OCI-LY7 (cell line): Measurements from ENCODE around the gene GALNT9. TPM values are rescaled to one million over a fixed set of nuclear protein-coding genes. Genes with fewer than 3 reads are reported as not detected.

Experiments used
- BruUV-seq: library from RNA; stranded (reverse); fragments of 400-500 nt; replicated peaks from 2 replicates; lab custom pipeline; 2021; lab: Mats Ljungman, UMichigan
- CTCF ChIA-PET: fragments of 300-600 bp; sonication (Branson Sonifier 250); formaldehyde crosslinking; loops from one replicate; lab custom pipeline; 2022; ENCODE audit warnings: antibody characterized with exemption; ENCODE audit not compliant: unreplicated experiment; lab: Charles Lee
- POLR2A ChIA-PET: fragments of 300-600 bp; sonication (Branson Sonifier 250); formaldehyde crosslinking; loops from one replicate; lab custom pipeline; 2022; ENCODE audit warnings: antibody characterized with exemption; lab: Charles Lee
- DNase-seq: peaks from one replicate; pipeline ENCODE4 v3.0.0-alpha.2; 2015; ENCODE audit warnings: low spot score
- H2AFZ ChIP-seq: fragments of 200-600 bp; sonication (generic), shearing (Covaris generic); 2 replicates; pipeline ENCODE4 v1.6.1; 2014; ENCODE audit warnings: mild to moderate bottlenecking, antibody characterized with exemption, low read length, moderate library complexity
- H3K27ac ChIP-seq: fragments of 200-600 bp; sonication (generic); 2 replicates; pipeline ENCODE4 v1.5.1; 2014; ENCODE audit warnings: mixed run types, low read depth, mild to moderate bottlenecking, moderate library complexity, low read length, inconsistent platforms; ENCODE audit not compliant: poor library complexity, severe bottlenecking
- H3K36me3 ChIP-seq: fragments of 200-600 bp; sonication (generic); 2 replicates; pipeline ENCODE4 v1.6.1; 2014; ENCODE audit warnings: mild to moderate bottlenecking, antibody characterized with exemption, low read length, moderate library complexity, mixed read lengths; ENCODE audit not compliant: insufficient read depth
- H3K4me1 ChIP-seq: fragments of 200-600 bp; sonication (generic); 2 replicates; pipeline ENCODE4 v1.5.1; 2014; ENCODE audit warnings: mild to moderate bottlenecking, low read length; ENCODE audit not compliant: insufficient read depth, poor library complexity, severe bottlenecking
- H3K4me2 ChIP-seq: fragments of 200-600 bp; sonication (generic); 2 replicates; pipeline ENCODE4 v1.6.1; 2014; ENCODE audit warnings: mild to moderate bottlenecking, low read length
- H3K4me3 ChIP-seq: fragments of 200-600 bp; sonication (generic); 2 replicates; pipeline ENCODE4 v1.5.1; 2014; ENCODE audit warnings: mild to moderate bottlenecking, low read depth, low read length; ENCODE audit not compliant: poor library complexity, severe bottlenecking
- H3K79me2 ChIP-seq: fragments of 200-600 bp; sonication (generic); 2 replicates; pipeline ENCODE4 v1.6.1; 2016; ENCODE audit warnings: low read depth, mild to moderate bottlenecking, low read length, moderate library complexity, mixed read lengths; ENCODE audit not compliant: insufficient read depth
- H3K9me2 ChIP-seq: fragments of 200-600 bp; sonication (generic); 2 replicates; pipeline ENCODE4 v1.6.1; 2016; ENCODE audit warnings: mild to moderate bottlenecking, low read length, mixed read lengths; ENCODE audit not compliant: insufficient read depth
- H3K9me3 ChIP-seq: fragments of 200-600 bp; sonication (generic); 2 replicates; pipeline ENCODE4 v1.6.1; 2014; ENCODE audit warnings: mild to moderate bottlenecking, mixed run types, low read length, mixed read lengths
- H4K20me1 ChIP-seq: fragments of 200-600 bp; sonication (generic); 2 replicates; pipeline ENCODE4 v1.6.1; 2014; ENCODE audit warnings: mild to moderate bottlenecking, antibody characterized with exemption, low read length, moderate library complexity, mixed read lengths; ENCODE audit not compliant: insufficient read depth
- EZH2phosphoT487 ChIP-seq: fragments of 200-600 bp; sonication (generic); IDR thresholded peaks from 2 replicates; pipeline ENCODE4 v1.6.1; 2018; ENCODE audit warnings: low read depth, borderline replicate concordance, mild to moderate bottlenecking, mixed run types, antibody characterized with exemption, low read length, moderate library complexity, mixed read lengths
- intact Hi-C: fragments of 100-400 bp; cut with micrococcal nuclease; formaldehyde crosslinking; loops from one replicate; pipeline ENCODE4 v1.10.0; 2022; ENCODE audit not compliant: unreplicated experiment
- total RNA-seq, 2 experiments: library from RNA; depleted of rRNA in 1 of 2; stranded (reverse); fragments of >200 nt in 1 of 2; shearing (Covaris generic) in 1 of 2; gene quantifications; 2 replicates each; pipeline ENCODE4 v1.2.3, GENCODE V29; 2014 to 2022
- TF ChIP-seq, protein P1 (sequence below): fragments of 200-600 bp; sonication (generic); conservative IDR thresholded peaks from 2 replicates; pipeline ENCODE4 v1.5.1; 2014; ENCODE audit warnings: mild to moderate bottlenecking, antibody characterized with exemption, low read length, moderate library complexity, mixed read lengths

GALNT9 gene
- total RNA-seq, 2 experiments from 2014 or later, result 0.28 TPM; not detected in 1

DNA sequence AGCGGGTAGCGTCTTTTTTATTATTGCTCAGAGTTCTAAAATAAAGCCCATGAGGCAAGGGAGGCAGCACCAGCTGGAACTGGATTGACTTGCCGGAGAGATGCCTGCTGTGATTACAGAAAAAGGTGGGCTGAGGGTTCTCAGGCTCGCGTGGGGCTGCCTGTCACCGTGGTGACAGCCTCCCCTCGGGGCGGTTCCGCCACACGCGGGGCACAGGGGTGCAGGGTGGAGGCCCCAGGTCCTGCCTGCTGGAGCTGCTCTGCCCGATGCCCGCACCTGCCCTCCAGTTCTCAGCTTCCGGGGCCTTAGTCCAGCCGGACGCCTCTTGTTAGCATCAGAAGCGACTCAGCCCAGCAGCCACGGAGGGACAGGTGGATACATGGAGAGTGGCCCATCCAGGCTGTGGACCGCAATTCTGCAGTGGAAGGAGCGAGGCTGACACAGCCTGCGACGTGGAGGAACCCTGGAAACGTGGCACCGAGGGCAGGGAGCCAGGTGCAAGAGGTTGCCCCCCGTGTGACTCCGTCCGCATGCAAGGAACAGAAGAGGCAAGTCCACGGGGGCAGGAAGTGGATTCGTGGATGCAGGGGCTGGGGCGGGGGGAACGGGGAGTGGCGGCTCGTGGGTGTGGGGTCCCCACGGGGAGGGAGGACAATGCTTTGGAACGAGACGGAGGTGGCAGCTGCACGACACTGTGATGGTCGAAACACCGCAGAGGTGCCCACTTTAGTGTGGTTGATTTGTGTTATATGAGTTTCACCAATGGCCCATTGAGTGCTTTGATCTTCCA, 79.5 kb downstream of the GALNT9 start:
- intact Hi-C loops, result no loop called here
- no peak for DNase-seq
- no TSS peak for BruUV-seq

DNA sequence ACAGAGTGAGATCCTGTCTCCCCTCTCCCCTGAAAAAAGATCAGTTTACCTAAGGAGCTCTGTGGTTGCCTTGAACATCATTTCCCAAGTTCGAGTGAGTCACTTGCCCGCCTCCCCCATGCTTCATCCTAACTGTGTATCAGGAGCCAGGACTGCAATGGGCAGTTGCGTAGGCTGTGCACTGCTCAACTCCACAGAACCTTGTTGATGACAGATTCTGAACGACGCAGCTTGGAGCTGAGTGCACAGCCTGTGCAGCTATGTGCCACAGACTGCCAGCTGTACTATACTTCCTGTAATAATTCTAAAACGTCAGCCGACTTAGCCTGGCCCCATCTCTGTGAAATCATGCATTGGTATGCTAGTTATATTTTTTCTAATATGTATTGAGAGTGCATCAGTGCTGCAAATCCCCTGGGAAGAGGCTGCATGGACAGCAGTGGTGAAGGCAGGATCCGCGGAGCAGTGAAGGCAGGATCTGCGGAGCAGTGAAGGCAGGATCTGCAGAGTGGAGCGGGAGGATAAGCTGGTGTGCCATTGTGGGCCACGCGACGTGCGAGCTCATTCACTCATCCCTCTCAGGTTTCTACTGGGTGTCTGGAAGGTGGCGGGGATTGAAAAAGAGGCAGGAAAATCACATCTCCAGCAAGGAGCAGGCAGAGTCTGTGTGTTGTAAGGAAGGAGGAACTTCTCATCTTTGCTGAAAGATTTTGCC, 80.8 kb downstream of the GALNT9 start:
- Histone ChIP-seq H3K36me3 (no peaks in the 10 kb centered on the region), H2AFZ (no peak overlapping the region), H3K79me2 (no peaks in the 10 kb centered on the region), H3K9me3 (no peaks in the 10 kb centered on the region), H3K4me3 (no peak overlapping the region), H3K4me2 (no peak overlapping the region), H3K27ac (no peak overlapping the region), H3K9me2 (no peaks in the 10 kb centered on the region), H3K4me1 (no peaks in the 10 kb centered on the region), H4K20me1 (no peaks in the 10 kb centered on the region)
- ChIA-PET CTCF (no interaction called here), POLR2A (no interaction called here)
- TF ChIP-seq EZH2phosphoT487, result no peak
- TF ChIP-seq, protein P1, sequence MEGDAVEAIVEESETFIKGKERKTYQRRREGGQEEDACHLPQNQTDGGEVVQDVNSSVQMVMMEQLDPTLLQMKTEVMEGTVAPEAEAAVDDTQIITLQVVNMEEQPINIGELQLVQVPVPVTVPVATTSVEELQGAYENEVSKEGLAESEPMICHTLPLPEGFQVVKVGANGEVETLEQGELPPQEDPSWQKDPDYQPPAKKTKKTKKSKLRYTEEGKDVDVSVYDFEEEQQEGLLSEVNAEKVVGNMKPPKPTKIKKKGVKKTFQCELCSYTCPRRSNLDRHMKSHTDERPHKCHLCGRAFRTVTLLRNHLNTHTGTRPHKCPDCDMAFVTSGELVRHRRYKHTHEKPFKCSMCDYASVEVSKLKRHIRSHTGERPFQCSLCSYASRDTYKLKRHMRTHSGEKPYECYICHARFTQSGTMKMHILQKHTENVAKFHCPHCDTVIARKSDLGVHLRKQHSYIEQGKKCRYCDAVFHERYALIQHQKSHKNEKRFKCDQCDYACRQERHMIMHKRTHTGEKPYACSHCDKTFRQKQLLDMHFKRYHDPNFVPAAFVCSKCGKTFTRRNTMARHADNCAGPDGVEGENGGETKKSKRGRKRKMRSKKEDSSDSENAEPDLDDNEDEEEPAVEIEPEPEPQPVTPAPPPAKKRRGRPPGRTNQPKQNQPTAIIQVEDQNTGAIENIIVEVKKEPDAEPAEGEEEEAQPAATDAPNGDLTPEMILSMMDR, result no peak
- BruUV-seq, result no TSS peak
- DNase-seq, result no peak
- intact Hi-C loops, result no loop called here

More for the DNA sequence above, 79.5 kb downstream of the GALNT9 start:
- H3K27ac ChIP-seq, result no peak overlapping the region
- H3K4me3 ChIP-seq, result no peak overlapping the region
- H3K36me3 ChIP-seq, result no peaks in the 10 kb centered on the region
- no peak overlapping the region for H3K4me2 ChIP-seq
- ChIA-PET POLR2A (no interaction called here), CTCF (no interaction called here)
- H3K79me2 ChIP-seq, result no peaks in the 10 kb centered on the region
- no peak overlapping the region for H2AFZ ChIP-seq
- no peaks in the 10 kb centered on the region for H3K9me2 ChIP-seq
- H3K4me1 ChIP-seq, result no peaks in the 10 kb centered on the region
- no peaks in the 10 kb centered on the region for H4K20me1 ChIP-seq
- H3K9me3 ChIP-seq, result no peaks in the 10 kb centered on the region
- no peak for TF ChIP-seq EZH2phosphoT487
- TF ChIP-seq, protein P1, result no peak
